HFFc6 (cell line): ENCODE data around the gene RAP1GAP2. TPM values are rescaled to one million over a fixed set of nuclear protein-coding genes. Genes with fewer than 3 reads are reported as not detected.

ENCODE experiments used
- DNase-seq: peaks from one replicate; pipeline ENCODE4 v3.0.0-alpha.2; 2018
- H3K27ac Mint-ChIP-seq: 2 replicates; pipeline ENCODE4 v1.8.0; 2020; ENCODE audit warnings: mild to moderate bottlenecking, mixed read lengths
- H3K27me3 Mint-ChIP-seq: 2 replicates; pipeline ENCODE4 v1.8.0; 2021; ENCODE audit warnings: mild to moderate bottlenecking, moderate library complexity, mixed read lengths; ENCODE audit not compliant: insufficient read depth
- H3K36me3 Mint-ChIP-seq: 2 replicates; pipeline ENCODE4 v1.8.0; 2021; ENCODE audit warnings: low read depth, mixed read lengths
- H3K4me1 Mint-ChIP-seq: 2 replicates; pipeline ENCODE4 v1.8.0; 2020; ENCODE audit warnings: low read depth, mixed read lengths
- H3K4me3 Mint-ChIP-seq: 2 replicates; pipeline ENCODE4 v1.8.0; 2020; ENCODE audit warnings: mild to moderate bottlenecking, moderate library complexity, mixed read lengths
- H3K9me3 Mint-ChIP-seq: 2 replicates; pipeline ENCODE4 v1.8.0; 2020; ENCODE audit warnings: mild to moderate bottlenecking, mixed read lengths
- total RNA-seq, 6 experiments: library from RNA; stranded (reverse); fragmentation: NEBNext Ultra II Directional; extraction: Animal tissue kit (Norgen Biotek cat#: 25700); gene quantifications; 2 replicates in 1 of 6; 3 replicates in 5 of 6; pipeline ENCODE4 v1.2.3, GENCODE V29; 2021
- TF ChIP-seq, protein P1 (sequence below): fragments of 200-600 bp; sonication (generic); IDR thresholded peaks from 2 replicates; pipeline ENCODE4 v1.5.0; 2021; ENCODE audit warnings: antibody characterized with exemption, mild to moderate bottlenecking

RAP1GAP2 gene
- total RNA-seq, 6 experiments from 2014 or later, result 7.9 to 27.4 (median 23.9) TPM

DNA sequence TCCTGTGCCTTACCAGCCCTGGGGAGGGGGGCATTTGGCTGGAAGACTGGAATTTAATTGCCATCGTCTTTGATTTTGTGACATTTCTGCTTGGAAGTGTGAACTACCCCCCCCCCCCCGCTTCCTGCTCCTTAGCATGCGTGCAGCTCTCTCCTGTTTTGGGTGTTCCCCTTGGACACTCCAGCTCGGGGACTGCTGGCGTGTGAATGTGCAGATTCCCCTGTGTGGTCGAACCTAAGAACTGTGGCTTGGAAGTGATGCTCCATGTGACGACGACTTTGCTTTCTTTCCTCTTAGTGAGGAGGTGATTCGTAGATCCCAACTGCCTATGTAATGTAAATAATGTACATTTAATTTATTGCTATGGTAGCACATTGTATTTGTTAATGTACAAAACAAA lies 241.0 kb downstream of the RAP1GAP2 start:
- H3K9me3 Mint-ChIP-seq, result peaks cover 6% of the 10 kb centered on the region; the same call in 1 of the 2 replicates
- no peaks in the 10 kb centered on the region for H3K4me1 Mint-ChIP-seq
- 0 out of 2 replicates have a peak, but pooled peaks cover 6% of the 10 kb centered on the region for H3K36me3 Mint-ChIP-seq
- no peak for DNase-seq
- H3K27me3 Mint-ChIP-seq, result peaks cover 8% of the 10 kb centered on the region
- TF ChIP-seq, protein P1, sequence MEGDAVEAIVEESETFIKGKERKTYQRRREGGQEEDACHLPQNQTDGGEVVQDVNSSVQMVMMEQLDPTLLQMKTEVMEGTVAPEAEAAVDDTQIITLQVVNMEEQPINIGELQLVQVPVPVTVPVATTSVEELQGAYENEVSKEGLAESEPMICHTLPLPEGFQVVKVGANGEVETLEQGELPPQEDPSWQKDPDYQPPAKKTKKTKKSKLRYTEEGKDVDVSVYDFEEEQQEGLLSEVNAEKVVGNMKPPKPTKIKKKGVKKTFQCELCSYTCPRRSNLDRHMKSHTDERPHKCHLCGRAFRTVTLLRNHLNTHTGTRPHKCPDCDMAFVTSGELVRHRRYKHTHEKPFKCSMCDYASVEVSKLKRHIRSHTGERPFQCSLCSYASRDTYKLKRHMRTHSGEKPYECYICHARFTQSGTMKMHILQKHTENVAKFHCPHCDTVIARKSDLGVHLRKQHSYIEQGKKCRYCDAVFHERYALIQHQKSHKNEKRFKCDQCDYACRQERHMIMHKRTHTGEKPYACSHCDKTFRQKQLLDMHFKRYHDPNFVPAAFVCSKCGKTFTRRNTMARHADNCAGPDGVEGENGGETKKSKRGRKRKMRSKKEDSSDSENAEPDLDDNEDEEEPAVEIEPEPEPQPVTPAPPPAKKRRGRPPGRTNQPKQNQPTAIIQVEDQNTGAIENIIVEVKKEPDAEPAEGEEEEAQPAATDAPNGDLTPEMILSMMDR, result no peak
- peak overlapping the region; percentile 36; the same call in 1 of the 2 replicates for H3K27ac Mint-ChIP-seq
- H3K4me3 Mint-ChIP-seq, result no peak overlapping the region

DNA sequence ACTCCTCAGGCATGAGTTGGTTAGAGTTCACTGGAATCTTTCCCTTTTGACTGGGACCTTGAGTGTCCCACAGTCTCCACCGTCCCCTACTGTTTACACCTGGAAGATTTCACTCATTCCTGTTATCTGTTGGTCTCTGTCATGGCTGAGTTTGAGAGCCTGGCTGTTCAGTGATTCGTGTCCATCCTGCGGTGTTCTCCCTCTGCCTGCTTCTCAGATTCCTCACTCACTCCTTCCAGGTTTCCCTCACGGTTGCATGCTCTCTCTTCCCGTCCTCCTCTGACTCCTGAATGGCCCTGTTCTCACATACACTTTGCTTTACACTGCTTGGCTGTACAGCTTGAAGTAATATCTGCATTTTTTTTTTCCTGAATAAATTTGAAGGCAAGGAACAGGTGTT lies 242.7 kb downstream of the RAP1GAP2 start:
- TF ChIP-seq, protein P1, result no peak
- Mint-ChIP-seq H3K4me1 (no peaks in the 10 kb centered on the region), H3K9me3 (peaks cover 12% of the 10 kb centered on the region), H3K27ac (no peak overlapping the region), H3K36me3 (peaks cover 11% of the 10 kb centered on the region; the same call in 1 of the 2 replicates), H3K27me3 (peaks cover 6% of the 10 kb centered on the region), H3K4me3 (no peak overlapping the region)
- no peak for DNase-seq

DNA sequence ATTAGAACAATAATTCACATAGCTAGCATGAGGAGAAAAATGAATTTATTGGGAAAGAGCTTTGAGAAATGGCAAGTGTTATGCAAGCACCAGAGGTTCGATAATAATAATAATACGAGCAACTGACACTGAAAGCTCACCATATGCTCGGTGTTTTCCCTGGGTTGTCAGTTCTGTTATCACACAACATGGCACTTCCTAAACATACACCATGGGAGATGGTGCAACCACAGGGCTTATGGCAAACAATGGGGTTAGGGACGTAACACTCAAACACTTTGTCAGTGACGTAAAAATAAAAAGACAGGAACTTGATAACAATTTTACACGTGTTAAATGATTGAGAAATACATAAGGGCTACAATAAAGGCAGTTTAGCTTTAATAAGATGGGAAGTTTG lies 243.5 kb downstream of the RAP1GAP2 start:
- Mint-ChIP-seq H3K4me1 (no peaks in the 10 kb centered on the region), H3K27me3 (peaks cover 6% of the 10 kb centered on the region), H3K4me3 (no peak overlapping the region), H3K36me3 (peaks cover 11% of the 10 kb centered on the region; the same call in 1 of the 2 replicates), H3K27ac (no peak overlapping the region), H3K9me3 (peaks cover 20% of the 10 kb centered on the region)
- DNase-seq, result no peak
- TF ChIP-seq, protein P1, result no peak

DNA sequence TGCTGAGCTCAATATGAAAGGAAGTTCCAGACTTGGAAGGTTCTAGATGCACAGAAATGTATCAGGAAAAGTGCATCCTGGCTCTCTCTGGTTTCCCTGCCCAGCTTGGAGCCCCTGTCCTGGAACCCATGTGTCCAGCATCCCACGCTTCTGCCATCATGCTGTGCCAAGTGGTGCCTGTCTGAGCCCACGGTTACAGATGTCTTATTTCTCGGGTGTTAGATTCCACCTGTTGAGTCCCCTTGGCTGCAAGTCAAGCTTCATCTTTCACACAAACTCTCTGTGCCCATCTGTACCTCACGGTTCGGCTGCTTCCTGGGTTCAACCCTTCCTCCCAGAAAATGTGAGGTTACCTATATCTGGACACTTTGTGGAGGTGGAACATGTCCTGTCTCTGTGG lies 244.6 kb downstream of the RAP1GAP2 start:
- Mint-ChIP-seq H3K9me3 (peaks cover 21% of the 10 kb centered on the region), H3K4me3 (no peak overlapping the region)

DNA sequence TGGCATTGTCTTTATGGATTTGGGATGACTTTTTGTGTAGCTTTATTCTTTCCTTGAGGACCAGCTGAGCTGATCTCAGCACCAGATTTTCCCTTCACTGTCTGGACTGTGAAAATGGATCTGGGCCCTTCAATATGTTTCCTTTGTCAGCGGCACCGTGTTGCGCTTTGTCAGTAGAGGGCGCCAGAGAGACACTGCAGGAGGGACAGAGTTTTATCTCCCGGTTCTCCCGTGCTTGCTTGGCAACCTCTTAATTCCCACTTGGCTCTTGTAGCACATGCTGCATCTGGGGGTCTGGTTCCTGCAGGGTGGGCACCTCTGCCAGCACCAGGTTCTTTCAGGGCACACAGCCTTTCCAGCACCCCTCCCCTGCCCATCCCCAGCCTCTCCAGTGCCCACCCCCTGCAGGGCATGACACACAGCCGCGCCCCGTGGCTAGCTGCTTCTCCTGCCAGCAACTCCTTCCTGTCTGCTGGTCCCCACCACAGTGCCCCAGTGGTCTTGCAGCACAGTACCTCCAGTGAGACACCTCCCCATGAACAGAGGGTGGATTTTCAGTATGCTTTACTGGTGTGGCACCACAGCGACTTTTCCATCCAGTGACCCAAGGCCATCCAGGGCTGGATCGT lies 247.6 kb downstream of the RAP1GAP2 start:
- Mint-ChIP-seq H3K27ac (no peak overlapping the region), H3K4me3 (no peak overlapping the region), H3K9me3 (peaks cover 21% of the 10 kb centered on the region), H3K4me1 (peaks cover 7% of the 10 kb centered on the region; the same call in 1 of the 2 replicates), H3K36me3 (peaks cover 5% of the 10 kb centered on the region; the same call in 1 of the 2 replicates), H3K27me3 (peaks cover 4% of the 10 kb centered on the region)
- TF ChIP-seq, protein P1, result peak; percentile 67
- DNase-seq, result no peak

More for the DNA sequence above, 244.6 kb downstream of the RAP1GAP2 start:
- DNase-seq, result no peak
- peaks cover 6% of the 10 kb centered on the region for H3K27me3 Mint-ChIP-seq
- H3K4me1 Mint-ChIP-seq, result no peaks in the 10 kb centered on the region
- H3K36me3 Mint-ChIP-seq, result peaks cover 5% of the 10 kb centered on the region; the same call in 1 of the 2 replicates
- TF ChIP-seq, protein P1, result no peak
- H3K27ac Mint-ChIP-seq, result no peak overlapping the region
